HepG2 (cell line): ENCODE data around the gene JMJD8. TPM values are rescaled to one million over a fixed set of nuclear protein-coding genes. Genes with fewer than 3 reads are reported as not detected.

Experiments used
- GLI4 ChIP-seq: sonication (generic); formaldehyde crosslinking; IDR thresholded peaks from 2 replicates; pipeline ENCODE4 v1.5.1; 2020; ENCODE audit warnings: missing genetic modification reagents, mild to moderate bottlenecking, moderate library complexity, borderline replicate concordance
- NCOR1 ChIP-seq: fragments of 200-600 bp; sonication (generic); IDR thresholded peaks from 2 replicates; pipeline ENCODE4 v1.7.0; 2017; ENCODE audit warnings: antibody characterized with exemption, low read length, borderline replicate concordance
- NFE2 ChIP-seq: sonication (generic); formaldehyde crosslinking; IDR thresholded peaks from 2 replicates; pipeline ENCODE4 v1.4.0; 2020; ENCODE audit warnings: missing genetic modification reagents
- NR1H2 ChIP-seq: sonication (generic); formaldehyde crosslinking; IDR thresholded peaks from 2 replicates; pipeline ENCODE4 v1.8.1; 2022; ENCODE audit warnings: low read depth, missing genetic modification reagents, borderline replicate concordance
- PATZ1 ChIP-seq: sonication (generic); formaldehyde crosslinking; IDR thresholded peaks from 2 replicates; pipeline ENCODE4 v1.4.0; 2020; ENCODE audit warnings: missing genetic modification reagents
- RFXAP ChIP-seq: sonication (generic); formaldehyde crosslinking; IDR thresholded peaks from 2 replicates; pipeline ENCODE4 v1.4.0; 2020; ENCODE audit warnings: missing genetic modification reagents, borderline replicate concordance
- TBX2 ChIP-seq: sonication (generic); formaldehyde crosslinking; IDR thresholded peaks from 2 replicates; pipeline ENCODE4 v1.5.0; 2020; ENCODE audit warnings: missing genetic modification reagents, mild to moderate bottlenecking, borderline replicate concordance
- ZBTB20 ChIP-seq: sonication (generic); formaldehyde crosslinking; IDR thresholded peaks from 2 replicates; pipeline ENCODE4 v1.8.1; 2023; ENCODE audit warnings: missing genetic modification reagents, low read depth, mild to moderate bottlenecking, borderline replicate concordance
- ZNF407 ChIP-seq: sonication (generic); formaldehyde crosslinking; IDR thresholded peaks from one replicate; pipeline ENCODE4 v1.5.1; 2020; ENCODE audit warnings: mild to moderate bottlenecking, missing genetic modification reagents; ENCODE audit errors: not compliant biosample characterization
- ZNF543 ChIP-seq: sonication (generic); formaldehyde crosslinking; IDR thresholded peaks from 2 replicates; pipeline ENCODE4 v1.4.0; 2020; ENCODE audit warnings: mild to moderate bottlenecking, missing genetic modification reagents
- ZNF761 ChIP-seq: sonication (generic); formaldehyde crosslinking; conservative IDR thresholded peaks from 2 replicates; pipeline ENCODE4 v1.4.0; 2020; ENCODE audit warnings: mild to moderate bottlenecking, missing genetic modification reagents
- ZSCAN25 ChIP-seq: sonication (generic); formaldehyde crosslinking; IDR thresholded peaks from 2 replicates; pipeline ENCODE4 v1.8.0; 2022; ENCODE audit warnings: mild to moderate bottlenecking, missing genetic modification reagents
- polyA plus RNA-seq, 8 experiments: library from polyadenylated mRNA; depleted of rRNA in 3 of 8; stranded (reverse) in 7 of 8; unstranded in 1 of 8; fragments of >200 nt; fragmentation: Illumina TruSeq in 4 of 8; extraction: Trizol in 4 of 8; gene quantifications; 2 replicates each; pipeline versions ENCODE4 v1.2.1 to v1.2.3, GENCODE V29; 2011 to 2016; ENCODE audit warnings: low read depth in 4 of 8, missing spikeins in 1 of 8, mixed read lengths in 1 of 8; ENCODE audit not compliant: insufficient read depth in 1 of 8
- total RNA-seq, 5 experiments: library from RNA; depleted of rRNA; stranded (reverse); fragments of >200 nt; fragmentation: Illumina TruSeq; extraction: Trizol; gene quantifications; 2 replicates each; pipeline ENCODE4 v1.2.3, GENCODE V29; 2016; ENCODE audit warnings: low read depth in 1 of 5
- TF ChIP-seq, protein P1 (sequence below): IDR thresholded peaks from 2 replicates; pipeline ENCODE4 v1.6.1; 2016; ENCODE audit warnings: low read depth, control low read depth

The JMJD8 gene
- total and polyA plus RNA-seq, 2 of the 13 experiments (the other 11 are each of a cell fraction or from before 2014, with no cell fraction given), result 2.6 to 11.8 TPM

DNA sequence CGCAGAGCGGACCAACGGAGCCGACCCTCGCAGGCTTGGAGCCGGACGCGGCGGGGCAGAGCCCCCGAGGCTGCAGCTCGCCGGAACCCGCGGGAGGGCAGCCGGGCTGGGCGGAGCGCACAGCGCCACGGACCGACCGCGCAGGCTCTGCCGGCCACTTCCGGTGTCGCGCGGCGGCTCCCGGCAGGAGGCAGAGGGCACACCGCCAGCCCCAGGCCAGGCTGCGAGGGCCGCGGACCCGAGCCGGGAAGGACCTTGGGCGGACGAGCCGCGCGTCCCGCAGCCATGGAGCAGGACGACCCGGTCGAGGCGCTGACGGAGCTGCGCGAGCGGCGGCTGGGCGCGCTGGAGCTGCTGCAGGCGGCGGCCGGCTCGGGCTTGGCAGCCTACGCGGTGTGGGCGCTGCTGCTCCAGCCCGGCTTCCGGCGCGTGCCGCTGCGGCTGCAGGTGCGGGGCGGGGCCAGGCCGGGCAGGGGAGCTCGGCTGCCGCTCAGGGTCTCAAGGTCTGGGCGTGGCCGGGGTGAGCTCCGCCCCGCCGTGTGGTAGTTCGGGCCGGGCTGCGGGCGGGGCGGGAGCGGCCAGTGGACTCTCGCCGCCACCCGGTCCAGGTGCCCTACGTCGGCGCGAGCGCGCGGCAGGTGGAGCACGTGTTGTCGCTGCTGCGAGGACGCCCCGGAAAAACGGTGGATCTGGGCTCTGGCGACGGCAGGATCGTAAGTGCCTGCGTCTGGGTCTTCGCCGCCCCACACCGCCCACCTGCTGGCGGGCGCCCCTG, 37.0 kb upstream of the JMJD8 start, which contains the start of gene ANTKMT (continued):
- TF ChIP-seq, protein P1, sequence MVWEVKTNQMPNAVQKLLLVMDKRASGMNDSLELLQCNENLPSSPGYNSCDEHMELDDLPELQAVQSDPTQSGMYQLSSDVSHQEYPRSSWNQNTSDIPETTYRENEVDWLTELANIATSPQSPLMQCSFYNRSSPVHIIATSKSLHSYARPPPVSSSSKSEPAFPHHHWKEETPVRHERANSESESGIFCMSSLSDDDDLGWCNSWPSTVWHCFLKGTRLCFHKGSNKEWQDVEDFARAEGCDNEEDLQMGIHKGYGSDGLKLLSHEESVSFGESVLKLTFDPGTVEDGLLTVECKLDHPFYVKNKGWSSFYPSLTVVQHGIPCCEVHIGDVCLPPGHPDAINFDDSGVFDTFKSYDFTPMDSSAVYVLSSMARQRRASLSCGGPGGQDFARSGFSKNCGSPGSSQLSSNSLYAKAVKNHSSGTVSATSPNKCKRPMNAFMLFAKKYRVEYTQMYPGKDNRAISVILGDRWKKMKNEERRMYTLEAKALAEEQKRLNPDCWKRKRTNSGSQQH (CRISPR knock-in tag), result peak; percentile 60; the same call in 1 of the 2 replicates
- TF ChIP-seq ZSCAN25 (CRISPR knock-in tag), result peak; percentile 69; the same call in 1 of the 2 replicates
- peak; percentile 80; the same call in 1 of the 2 replicates for TF ChIP-seq ZNF761 (CRISPR knock-in tag)
- peak; percentile 78; the same call in 1 of the 2 replicates for TF ChIP-seq ZNF543 (CRISPR knock-in tag)
- peak; percentile 3 for TF ChIP-seq ZNF407 (CRISPR knock-in tag)
- peak; percentile 75; the same call in 1 of the 2 replicates for TF ChIP-seq TBX2 (CRISPR knock-in tag)
- TF ChIP-seq PATZ1, result no peak; the same call in none of the 2 replicates
- TF ChIP-seq NCOR1, result no peak
- TF ChIP-seq ZBTB20 (CRISPR knock-in tag), result 0 out of 2 replicates have a peak, but pooled peaks have one; percentile 21
- 0 out of 2 replicates have a peak, but pooled peaks have one; percentile 57 for TF ChIP-seq RFXAP (CRISPR knock-in tag)
- no peak for TF ChIP-seq NR1H2
- TF ChIP-seq NFE2, result no peak
- TF ChIP-seq GLI4, result 0 out of 2 replicates have a peak, but pooled peaks have one; percentile 33
